HG03108 (cell line): ENCODE data around the gene SOS2.

Experiments used
- ATAC-seq: cut with Tn5 transposase; IDR thresholded peaks from one replicate; pipeline ENCODE4 v1.9.1; 2021; ENCODE audit warnings: moderate library complexity; ENCODE audit not compliant: unreplicated experiment

The SOS2 gene

DNA sequence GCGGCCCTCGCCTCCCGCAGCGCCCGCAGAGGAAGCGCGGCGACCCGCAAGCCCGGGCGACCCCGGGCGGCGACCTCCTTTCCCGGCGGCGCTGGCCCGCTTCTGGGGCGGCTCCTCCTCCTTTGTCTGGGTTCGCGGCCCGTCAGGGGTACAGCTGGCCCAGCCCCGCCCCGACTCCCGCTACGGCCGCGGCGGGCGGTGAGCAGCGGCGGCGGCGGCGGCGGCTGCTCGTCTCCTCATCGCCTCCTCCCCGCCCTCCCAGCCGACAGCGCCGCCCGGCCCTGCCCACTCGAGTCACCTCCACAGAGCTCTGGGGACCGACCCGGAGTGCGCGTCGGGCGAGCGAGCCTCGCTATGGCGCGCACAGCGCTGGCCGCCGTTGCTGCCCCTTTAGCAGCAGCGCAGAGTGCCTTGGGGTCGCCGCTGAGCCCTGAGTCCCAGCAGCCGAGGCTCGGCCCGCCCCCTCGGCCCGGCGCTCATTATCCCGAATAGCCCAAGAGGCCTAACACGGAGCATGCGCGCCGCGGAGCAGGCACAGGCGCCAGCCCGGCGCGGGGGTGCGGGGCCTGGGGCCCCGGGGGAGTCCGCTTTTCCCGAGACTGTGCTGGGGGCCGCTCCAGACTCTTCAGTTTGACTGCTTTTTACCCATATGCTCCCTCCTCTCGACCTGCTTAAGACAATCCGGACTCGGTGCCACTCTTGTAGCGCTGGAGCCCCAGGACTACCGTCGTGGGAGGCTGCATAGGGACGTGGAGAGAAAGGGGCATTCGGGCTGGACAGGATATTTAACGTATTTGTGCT is at the start of gene SOS2:
SOS2 (minus strand) TSS at position 104 of the 801 bp plus-strand sequence. CDS start 295 bp downstream, outside the sequence.
- peak; percentile 79 for ATAC-seq

DNA sequence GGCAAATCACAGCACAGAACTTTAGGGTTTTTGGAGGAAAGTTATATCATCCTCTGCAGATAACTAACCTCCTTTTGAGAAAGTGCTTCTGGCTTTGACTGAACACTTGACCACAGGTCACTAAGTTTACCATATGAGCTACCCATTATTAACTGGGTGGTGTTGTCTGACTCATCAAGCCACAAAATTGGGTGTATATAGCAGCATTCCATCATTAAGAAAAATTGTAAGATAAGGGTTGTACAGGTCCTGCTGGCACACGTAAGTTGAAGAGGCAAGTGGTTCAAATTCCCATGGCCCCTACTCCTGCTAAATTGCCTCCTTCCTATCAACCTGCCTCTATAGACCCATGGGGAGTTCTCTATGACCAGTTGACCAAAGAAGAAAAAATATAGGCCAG is 41.1 kb upstream of the SOS2 start:
- no peak for ATAC-seq

DNA sequence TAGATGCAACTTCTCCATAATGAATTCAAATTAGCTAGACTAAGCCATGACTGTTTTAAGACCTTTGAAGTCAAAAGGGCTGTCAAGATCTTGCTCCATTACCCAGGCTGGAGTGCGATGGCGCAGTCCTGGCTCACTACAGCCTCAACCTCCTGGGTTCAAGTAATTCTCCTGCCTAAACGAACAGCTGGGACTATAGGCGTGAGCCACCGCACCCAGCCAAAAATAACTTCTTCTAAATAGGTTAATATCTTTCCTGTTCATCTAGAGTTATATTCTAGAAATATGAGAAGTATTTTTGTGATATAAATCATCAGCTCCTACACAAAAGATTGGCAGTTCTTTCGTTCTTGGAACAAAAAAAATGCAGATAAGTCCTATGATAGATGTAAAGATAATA is 39.6 kb upstream of the SOS2 start:
- no peak for ATAC-seq

DNA sequence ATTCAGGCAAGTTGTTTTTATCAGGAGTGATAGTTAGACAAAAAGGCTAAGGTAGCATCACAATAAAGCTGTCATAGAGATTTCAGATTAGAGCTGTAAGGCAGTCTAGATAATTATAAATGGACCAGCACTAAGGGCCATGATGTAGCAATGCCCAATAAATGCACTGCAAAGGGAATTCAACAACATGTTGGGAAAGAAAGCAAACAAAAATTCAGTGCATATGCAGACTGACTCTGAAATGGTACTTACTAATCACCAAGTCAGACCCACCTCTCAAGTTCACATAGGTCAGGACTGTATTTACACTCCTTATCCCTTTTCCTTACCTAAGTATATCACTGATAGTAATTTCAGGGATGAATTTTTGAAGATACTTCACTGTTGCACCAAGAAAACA is 33.7 kb upstream of the SOS2 start:
- ATAC-seq, result no peak

DNA sequence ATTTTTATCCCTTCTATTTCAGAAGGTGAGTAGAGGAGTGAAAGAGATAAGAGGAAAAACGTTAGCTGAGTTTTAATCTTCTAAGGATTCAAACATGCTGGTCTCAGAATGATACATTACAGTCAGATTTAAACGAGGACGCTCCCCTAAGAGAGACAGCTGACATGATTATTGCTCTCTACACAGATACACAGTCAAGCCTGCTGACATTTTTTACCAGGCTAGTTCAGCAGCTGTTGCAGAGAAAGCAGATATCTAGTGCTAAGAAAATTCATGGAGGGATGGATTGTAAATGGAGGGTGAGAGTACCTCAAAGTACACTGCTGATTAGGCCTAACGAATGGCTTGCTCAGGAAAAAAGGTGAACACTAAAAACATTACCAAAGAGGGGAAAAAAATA is 31.9 kb upstream of the SOS2 start:
- ATAC-seq, result no peak

DNA sequence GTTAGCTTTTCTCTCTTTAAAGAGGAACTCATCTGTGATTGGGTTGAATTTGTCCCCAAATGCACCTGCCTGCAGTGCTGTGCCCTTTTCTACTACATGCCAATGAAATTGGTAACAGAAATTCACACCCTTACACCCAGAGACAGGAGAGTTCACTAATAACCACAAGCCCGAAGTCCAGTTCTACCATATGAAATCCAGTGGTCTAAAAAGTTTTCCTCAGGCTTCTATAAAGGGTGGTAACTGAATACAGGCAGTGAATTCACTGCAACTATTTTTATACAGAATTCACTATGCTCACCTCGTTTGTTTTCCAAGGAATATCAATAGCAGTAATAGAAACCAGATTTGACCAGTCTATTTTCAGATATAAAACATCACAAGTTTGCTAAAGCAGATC is 31.5 kb upstream of the SOS2 start:
- ATAC-seq, result no peak

DNA sequence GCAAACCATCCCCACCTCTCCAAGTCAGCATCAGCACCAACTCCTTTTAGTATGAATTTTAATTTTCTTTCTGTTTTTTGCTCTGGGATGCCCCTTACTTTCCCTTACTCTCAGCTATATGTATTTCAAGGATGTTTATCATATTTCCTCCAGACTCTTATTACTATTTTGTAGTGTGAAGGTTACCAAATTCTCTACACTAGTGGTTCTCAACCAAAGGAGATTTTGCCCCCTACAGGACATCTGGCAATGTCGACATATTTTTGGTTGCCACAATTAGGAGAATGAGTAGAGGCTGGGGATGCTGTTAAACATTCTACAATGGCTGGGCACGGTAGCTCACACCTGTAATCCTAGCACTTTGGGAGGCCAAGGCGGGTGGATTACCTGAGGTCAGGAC is 29.1 kb upstream of the SOS2 start:
- ATAC-seq, result no peak

DNA sequence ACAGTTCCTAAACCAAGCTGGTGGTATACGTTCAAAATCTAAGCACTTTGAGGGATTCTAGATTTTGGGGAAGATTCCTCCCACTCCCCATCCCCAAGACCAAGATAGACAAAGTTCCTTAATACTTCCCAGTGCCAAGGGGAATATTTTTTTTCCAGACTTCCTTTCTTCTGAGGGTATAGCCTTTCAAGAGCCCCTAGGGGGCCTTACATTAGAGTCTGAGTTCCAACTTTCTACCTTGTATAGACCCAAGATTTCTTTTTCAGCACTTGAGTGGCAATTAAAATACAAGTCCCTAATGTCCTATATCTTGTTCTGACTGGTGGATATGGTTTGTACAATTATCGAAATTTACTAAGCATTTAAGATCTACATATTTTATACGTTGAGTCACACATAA is 28.7 kb upstream of the SOS2 start:
- no peak for ATAC-seq

DNA sequence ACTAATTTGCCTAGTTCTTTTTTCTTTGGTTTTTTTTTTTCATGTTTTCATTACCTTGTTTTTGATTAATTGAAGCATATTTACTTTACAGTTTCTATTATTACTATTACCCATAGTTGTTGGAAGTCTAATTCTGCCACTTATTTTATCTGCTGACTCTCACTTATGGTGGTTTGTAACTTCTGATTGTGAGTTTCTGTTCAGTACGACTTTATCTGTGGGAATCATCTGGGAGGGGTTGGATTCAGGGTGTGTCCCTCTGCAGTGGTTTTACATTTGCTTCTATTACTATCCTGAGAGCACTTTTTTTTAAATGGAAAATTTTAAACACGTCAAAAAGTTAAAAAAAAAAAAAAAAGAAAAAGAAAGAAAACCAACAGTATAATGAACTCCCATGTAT is 26.4 kb upstream of the SOS2 start:
- ATAC-seq, result no peak

DNA sequence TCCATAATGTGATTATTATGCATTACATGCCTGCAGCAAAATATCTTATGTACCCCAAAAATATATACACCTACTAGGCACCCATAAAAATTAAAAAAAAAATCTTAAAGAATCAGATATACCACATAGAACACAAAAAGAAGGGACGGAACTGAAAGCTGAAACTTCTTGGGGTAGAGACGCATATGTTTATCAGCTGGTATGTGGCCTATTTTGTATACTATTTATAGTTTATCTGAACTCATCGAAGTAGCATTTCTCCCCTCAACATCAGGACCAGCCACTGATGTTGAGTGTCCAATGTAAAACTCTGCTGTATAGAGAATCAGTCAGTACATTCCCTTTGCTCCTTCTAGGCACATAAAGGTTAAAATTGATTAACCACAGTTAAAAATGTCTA is 22.9 kb upstream of the SOS2 start:
- ATAC-seq, result no peak

DNA sequence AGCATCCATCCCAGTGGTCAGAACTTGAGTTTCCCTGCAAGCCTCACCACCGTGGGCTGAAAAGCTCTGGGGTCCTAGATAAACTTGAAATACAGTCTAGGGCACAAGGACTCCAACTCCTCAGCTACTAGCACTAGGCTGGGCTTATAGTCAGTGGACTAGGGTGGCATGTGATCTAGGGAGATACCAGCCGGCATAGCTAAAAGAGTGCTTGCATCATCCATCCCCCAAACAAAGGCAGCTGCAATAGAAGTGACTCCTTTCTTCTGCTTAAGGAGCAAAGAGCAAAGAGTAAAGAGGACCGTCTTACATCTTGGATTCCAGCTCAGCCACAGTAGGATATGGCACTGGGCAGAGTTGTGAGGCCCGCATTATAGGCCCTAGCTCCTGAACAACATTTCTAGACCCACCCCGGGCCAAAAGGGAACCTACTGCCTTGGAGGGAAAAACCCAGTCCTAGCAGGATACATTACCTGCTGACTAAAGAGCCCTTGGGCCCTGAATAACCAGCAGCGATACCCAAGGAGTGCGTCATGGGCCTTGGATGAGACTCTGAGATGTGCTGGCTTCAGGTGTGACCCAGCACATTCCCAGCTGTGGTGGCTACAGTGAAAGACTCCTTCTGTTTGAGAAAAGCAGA is 17.9 kb upstream of the SOS2 start:
- ATAC-seq, result no peak

DNA sequence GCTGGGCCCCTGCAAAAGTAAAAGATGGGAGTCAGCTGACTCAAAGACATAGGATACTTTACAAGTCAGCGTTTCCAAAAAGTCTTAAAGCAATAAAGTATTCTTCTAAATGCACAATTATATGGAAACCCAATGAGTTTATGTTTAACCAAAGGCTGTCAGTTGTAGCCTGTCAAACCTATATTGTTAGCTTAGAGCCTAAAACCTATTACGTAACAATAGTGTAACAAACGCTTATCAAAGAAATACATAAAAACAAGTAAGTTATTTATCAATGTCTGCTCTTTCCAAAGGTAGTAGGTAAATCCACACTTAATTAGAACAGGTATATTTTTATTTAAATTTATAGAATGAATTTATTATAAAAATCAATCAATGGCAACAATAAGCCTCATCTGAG is 15.9 kb upstream of the SOS2 start:
- ATAC-seq, result no peak

DNA sequence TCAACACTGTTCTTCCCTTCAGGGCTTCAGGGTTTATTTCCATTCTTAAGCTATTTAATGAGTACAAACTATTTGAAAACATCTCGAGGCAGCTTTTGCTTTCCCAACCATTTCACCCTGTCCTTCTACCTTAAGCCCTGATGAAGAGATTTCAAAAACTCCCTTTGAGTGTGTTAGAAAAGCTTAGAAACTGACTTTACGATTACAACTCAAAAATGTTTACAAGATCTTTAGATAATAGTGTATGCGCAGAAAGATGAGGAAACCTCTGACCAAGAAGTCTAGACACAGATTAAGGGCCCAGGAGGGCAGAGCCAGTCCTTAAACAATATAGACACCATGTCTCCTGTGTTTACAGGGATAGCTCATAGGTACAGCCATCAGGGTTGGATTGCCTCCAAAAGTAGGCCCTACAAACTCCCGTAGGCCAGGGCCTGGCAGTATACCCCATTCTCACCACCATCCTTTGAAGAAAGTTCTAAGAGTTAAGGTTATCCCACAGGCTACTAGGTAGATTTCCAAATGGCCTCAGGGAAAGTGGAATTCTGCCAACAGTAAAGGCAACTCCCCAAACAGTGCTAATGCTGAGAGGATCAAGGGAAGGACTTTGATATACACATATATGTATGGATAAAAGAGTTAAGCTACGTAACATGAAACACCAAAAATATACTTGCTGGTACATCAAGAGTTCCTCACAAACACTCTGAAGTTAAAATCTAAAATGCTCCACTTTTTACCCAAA is 11.4 kb upstream of the SOS2 start:
- no peak for ATAC-seq

DNA sequence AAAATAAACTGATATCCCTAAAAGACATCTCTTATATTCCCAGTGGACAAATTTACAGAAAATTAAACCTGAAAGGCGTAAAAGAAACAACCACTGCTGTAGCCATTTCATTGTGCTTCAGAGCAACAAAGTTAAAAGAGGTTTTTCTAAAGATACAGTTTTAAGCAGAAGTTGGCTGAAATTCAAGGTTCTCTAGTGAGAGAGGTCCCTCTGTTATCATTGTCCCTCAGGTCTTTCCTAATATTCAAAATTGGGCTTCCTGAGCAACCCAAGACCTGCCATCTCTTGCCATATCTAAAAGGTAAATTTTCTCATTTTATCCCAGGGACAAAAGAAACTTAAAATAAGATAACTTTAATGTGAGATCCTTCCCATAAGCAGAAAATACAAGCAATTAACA is 10.7 kb upstream of the SOS2 start:
- ATAC-seq, result no peak

DNA sequence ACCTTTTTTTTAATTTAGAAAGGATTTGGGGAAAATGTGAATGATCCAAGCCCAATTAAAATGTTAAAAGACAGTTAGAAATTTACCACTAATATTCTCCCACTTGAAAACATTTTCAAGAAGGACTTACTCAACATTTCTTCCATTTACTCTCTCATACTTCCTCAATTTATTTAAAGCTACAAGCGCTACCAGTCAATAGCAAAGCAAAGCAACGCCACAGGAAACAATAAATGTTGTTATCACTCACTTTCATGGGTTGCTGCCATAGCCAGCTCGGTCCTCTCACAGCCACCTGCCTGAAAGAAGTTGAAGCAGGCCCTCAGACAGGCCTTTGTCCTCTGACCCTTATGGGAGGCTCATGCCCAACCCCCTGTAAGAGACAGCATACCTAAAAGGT is 6.0 kb upstream of the SOS2 start:
- no peak for ATAC-seq

DNA sequence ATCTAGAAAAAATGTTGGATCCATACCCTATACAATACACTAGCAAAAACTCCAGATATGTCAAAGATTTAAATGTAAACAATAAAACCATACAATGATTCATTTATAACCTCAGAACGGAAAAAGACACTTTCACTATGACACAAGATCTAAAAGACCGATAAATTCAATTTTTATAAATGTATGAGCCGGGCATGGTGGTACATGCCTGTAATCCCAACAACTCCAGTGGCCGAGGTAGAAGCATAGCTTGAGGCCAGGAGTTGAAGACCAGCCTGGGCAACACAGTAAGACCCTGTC is 2.5 kb upstream of the SOS2 start:
- no peak for ATAC-seq

DNA sequence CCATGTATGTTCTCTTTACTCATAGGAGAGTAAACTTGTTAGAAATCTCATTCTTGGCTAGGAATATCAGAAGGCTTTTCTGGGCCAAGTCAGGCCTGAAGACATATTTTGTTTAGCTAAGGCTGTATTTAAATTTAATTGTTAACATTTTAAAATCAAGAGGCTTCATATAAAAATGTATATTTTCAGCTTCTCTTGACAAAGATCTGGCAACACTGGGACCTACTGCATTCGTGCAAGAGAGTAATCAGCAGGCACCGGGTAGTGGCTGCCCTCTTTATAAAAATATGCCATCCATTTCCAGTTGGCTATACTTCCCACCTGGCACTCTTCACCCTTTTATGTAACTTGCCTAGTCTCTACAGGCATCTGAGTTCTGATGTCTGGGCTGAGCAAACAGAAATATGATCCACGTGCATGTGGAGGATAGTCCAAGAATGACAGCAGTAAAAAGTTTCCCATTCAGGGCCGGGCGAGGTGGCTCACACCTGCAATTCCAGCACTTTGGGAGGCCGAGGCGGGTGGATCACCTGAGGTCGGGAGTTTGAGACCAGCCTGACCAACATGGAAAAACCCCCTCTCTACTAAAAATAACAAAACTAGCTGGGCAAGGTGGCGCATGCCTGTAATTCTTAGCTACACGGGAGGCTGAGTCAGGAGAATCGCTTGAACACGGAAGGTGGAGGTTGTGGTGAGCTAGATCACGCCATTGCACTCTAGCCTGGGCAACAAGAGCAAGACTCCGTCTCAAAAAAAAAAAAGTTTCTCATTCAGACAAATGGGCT is 2.0 kb upstream of the SOS2 start:
- no peak for ATAC-seq

DNA sequence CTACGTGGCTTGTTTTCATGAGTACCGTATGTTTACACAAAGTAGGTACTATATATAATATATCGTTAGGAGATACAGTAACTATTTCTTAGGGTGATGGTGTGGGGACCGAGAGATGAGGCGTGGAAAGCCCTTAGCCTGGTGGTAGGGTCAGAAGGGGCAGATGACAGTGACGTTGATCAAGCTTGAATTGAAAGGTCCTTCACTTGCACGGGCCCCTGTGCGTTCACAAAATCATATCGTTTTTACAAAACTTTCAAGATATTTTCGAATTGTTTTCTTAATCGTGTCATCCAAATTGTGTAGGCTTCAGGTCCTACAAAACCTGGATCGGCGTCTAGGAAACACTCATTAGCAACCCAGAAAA is 881 bp upstream of the SOS2 start:
- ATAC-seq, result no peak

DNA sequence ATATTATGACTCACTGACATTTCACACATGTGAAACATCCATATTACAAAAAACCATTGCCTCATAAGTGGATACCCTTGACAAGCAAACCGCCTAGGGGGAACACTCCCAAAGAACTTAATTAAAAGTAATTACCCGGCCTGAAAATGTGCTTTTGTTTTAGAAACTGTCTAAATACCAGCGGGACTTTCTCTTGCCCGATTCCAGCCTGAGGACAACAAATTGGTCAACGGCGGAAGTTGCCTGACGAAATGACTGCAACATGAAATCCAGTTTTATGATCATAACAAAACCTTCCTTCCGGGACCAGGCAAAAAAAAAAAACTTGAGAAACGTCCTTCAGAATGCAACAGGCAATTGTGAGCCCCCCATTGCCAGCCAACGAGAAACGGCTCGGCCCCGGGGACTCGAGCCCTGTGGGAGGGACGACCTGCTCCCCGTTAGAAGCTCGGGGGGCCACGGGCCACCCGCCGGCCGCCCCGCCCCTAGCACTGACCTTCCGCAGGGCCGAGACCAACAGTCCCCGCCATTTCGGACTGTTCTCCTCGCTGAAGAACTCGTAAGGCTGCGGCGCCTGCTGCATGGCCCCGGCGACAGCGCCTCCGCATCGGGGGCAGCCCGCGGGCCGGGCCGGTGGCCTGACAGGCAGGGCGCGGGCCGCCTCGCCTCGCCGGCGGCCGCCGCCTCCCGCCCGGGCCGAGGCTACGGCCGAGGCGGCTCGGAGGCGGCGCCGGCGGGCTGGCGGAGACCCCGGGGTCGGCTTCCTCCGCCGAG is 490 bp downstream of the SOS2 start:
- peak; percentile 29 for ATAC-seq

DNA sequence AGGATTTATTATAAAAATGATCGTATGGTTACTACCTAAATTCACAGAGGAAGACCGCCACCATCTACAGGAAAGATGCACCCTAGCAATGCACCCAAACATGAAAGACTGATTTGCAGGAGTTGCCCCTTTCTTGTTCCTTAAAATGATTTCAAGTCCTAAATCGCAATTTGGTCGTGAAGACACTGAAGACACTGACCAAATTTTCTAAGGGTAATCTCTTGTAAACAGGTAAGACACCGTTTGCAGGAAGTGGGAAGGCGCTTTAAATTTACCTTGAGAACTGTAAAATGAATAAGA is 1.0 kb downstream of the SOS2 start:
- no peak for ATAC-seq

DNA sequence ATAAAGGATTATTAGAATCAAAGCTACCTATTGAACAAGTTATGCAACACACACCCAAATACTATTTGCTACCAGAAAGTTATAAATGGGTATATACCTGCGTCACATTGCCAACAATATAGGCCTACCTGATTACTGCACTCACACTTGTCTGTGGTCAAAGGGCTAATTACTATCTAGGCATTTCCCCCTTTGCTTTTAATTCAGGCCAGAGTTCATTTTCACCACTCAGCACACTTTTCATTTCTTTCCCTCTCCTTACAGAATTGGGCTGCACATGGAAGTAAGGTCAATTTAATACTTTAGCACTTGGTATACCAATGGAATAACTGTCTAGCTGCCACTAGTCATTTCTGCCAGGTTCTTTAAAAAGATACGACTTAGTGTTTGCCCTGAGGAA is 1.7 kb downstream of the SOS2 start:
- ATAC-seq, result no peak
